Endothelial cell (in vitro differentiated cells): Measurements from ENCODE around the gene PLCB3. TPM values are rescaled to one million over a fixed set of nuclear protein-coding genes. Genes with fewer than 3 reads are reported as not detected.

ENCODE experiments used
- DNase-seq: peaks from one replicate; pipeline ENCODE4 v3.0.0; 2021; ENCODE audit warnings: low spot score
- H3K27ac Mint-ChIP-seq: one replicate; pipeline ENCODE4 v1.8.0; 2021; ENCODE audit warnings: mixed read lengths, inconsistent platforms; ENCODE audit not compliant: unreplicated experiment
- H3K27me3 Mint-ChIP-seq: one replicate; pipeline ENCODE4 v1.8.0; 2021; ENCODE audit warnings: mild to moderate bottlenecking, moderate library complexity, mixed read lengths, inconsistent platforms; ENCODE audit not compliant: unreplicated experiment
- H3K36me3 Mint-ChIP-seq: one replicate; pipeline ENCODE4 v1.8.0; 2021; ENCODE audit warnings: mild to moderate bottlenecking, low read depth, mixed read lengths, inconsistent platforms; ENCODE audit not compliant: unreplicated experiment
- H3K4me1 Mint-ChIP-seq: one replicate; pipeline ENCODE4 v1.8.0; 2021; ENCODE audit warnings: mild to moderate bottlenecking, mixed read lengths, inconsistent platforms; ENCODE audit not compliant: unreplicated experiment
- H3K4me3 Mint-ChIP-seq: one replicate; pipeline ENCODE4 v1.8.0; 2021; ENCODE audit warnings: mild to moderate bottlenecking, mixed read lengths, inconsistent platforms; ENCODE audit not compliant: unreplicated experiment
- H3K9me3 Mint-ChIP-seq: one replicate; pipeline ENCODE4 v1.8.0; 2021; ENCODE audit warnings: mixed read lengths, inconsistent platforms; ENCODE audit not compliant: unreplicated experiment
- total RNA-seq: library from RNA; stranded (reverse); fragmentation: NEBNext Ultra II Directional; extraction: Animal tissue kit (Norgen Biotek cat#: 25700); gene quantifications from one replicate; pipeline ENCODE4 v1.2.1, GENCODE V29; 2021; ENCODE audit not compliant: unreplicated experiment
- TF ChIP-seq, protein P1 (sequence below): fragments of 200-600 bp; sonication (generic); IDR thresholded peaks from one replicate; pipeline ENCODE4 v1.5.0; 2021; ENCODE audit warnings: antibody characterized with exemption; ENCODE audit not compliant: unreplicated experiment

The PLCB3 gene
- total RNA-seq, 1 donor from 2014 or later: 51.0 TPM

DNA sequence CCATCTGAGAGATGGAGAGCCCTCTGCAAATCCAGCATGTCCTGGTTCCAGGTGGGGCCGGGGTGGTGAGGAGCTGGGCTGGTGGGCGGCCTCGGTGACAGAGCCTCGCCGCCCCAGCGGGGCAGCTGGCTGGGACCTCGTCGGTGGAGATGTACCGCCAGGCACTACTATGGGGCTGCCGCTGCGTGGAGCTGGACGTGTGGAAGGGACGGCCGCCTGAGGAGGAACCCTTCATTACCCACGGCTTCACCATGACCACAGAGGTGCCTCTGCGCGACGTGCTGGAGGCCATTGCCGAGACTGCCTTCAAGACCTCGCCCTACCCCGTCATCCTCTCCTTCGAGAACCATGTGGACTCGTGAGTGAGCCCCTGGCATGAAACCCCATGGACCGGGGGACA lies 7.0 kb downstream of the PLCB3 start:
- H3K36me3 Mint-ChIP-seq: peaks cover 20% of the 10 kb centered on the region
- no peak overlapping the region for H3K4me3 Mint-ChIP-seq
- H3K9me3 Mint-ChIP-seq: no peaks in the 10 kb centered on the region
- H3K4me1 Mint-ChIP-seq: peaks cover 11% of the 10 kb centered on the region
- no peak overlapping the region for H3K27ac Mint-ChIP-seq
- no peak for DNase-seq
- TF ChIP-seq, protein P1, sequence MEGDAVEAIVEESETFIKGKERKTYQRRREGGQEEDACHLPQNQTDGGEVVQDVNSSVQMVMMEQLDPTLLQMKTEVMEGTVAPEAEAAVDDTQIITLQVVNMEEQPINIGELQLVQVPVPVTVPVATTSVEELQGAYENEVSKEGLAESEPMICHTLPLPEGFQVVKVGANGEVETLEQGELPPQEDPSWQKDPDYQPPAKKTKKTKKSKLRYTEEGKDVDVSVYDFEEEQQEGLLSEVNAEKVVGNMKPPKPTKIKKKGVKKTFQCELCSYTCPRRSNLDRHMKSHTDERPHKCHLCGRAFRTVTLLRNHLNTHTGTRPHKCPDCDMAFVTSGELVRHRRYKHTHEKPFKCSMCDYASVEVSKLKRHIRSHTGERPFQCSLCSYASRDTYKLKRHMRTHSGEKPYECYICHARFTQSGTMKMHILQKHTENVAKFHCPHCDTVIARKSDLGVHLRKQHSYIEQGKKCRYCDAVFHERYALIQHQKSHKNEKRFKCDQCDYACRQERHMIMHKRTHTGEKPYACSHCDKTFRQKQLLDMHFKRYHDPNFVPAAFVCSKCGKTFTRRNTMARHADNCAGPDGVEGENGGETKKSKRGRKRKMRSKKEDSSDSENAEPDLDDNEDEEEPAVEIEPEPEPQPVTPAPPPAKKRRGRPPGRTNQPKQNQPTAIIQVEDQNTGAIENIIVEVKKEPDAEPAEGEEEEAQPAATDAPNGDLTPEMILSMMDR: no peak
- peaks cover 16% of the 10 kb centered on the region for H3K27me3 Mint-ChIP-seq

DNA sequence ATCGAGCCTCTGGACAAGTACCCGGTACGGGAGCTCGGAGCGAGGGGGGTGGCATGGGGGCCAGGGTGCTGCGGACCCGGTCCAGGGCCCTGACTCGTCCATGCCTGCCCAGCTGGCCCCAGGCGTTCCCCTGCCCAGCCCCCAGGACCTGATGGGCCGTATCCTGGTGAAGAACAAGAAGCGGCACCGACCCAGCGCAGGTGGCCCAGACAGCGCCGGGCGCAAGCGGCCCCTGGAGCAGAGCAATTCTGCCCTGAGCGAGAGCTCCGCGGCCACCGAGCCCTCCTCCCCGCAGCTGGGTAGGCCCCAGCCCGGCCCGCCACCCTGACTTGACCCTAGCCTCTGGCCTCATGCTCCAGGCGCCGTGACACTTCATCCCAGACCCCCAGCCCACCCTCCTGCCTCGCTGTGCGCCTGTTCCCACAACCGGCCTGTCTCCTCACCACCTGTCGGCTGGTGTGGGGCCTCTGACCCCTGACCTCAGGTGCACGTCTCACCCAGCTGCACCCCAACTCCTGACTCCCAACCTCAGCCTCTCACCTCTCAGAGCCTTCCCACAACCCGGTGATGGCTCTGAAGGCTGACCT lies 7.7 kb downstream of the PLCB3 start:
- Mint-ChIP-seq H3K4me3 (peak overlapping the region; percentile 71), H3K27me3 (peaks cover 12% of the 10 kb centered on the region), H3K27ac (no peak overlapping the region), H3K9me3 (no peaks in the 10 kb centered on the region), H3K4me1 (peaks cover 5% of the 10 kb centered on the region), H3K36me3 (peaks cover 20% of the 10 kb centered on the region)
- no peak for DNase-seq
- TF ChIP-seq, protein P1: no peak

DNA sequence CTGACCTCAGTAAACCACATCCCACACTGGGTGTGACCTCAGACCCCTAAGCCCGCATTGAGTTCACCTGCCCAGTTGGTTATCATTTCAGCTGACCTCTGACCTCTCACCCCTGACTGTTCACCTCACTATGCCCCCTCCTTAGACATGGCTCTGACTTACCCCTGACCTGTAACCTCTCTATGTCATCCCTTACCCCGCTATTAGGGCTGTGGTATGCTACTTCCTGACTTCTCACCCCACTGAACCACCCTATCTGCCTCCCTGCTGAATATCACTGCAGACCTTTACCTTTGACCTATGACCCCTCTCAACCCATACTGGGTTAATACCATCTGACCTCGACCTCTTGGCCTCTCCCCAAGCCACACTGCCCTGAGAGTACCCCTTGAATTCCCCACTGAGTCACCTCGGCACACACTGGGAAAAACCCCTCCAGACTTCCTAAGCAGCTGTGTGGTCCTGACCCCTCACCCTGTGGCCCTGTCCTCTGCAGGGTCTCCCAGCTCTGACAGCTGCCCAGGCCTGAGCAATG lies 8.3 kb downstream of the PLCB3 start:
- DNase-seq: no peak
- Mint-ChIP-seq H3K27me3 (peaks cover 13% of the 10 kb centered on the region), H3K36me3 (peaks cover 20% of the 10 kb centered on the region), H3K4me1 (peaks cover 4% of the 10 kb centered on the region), H3K27ac (no peak overlapping the region), H3K4me3 (peak overlapping the region; percentile 71), H3K9me3 (no peaks in the 10 kb centered on the region)
- TF ChIP-seq, protein P1: no peak

DNA sequence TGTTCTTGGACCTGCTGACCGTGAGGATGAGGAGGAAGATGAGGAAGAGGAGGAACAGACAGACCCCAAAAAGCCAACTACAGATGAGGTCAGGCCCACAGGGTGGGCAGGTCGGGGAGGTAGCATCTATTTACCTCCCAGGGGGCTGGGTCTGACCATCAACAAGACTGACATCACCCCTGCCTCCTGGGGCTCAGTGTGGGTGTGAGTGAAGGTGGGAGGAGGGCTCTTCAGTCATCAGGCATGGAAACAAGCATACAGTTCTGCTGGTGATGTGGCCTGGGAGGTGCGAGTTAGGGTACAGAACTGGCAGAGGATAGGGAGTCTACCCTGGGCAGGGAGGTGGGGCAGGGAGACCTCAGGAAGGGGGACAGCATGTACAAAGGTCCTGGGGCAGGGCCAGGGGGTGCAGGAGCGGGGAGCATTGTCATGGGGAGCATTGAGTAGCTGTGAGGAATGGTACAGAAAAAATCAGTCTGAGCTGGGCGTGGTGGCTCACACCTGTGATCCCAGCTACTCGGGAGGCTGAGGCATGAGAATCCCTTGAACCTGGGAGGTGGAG lies 8.9 kb downstream of the PLCB3 start:
- TF ChIP-seq, protein P1: no peak
- peaks cover 4% of the 10 kb centered on the region for H3K4me1 Mint-ChIP-seq

DNA sequence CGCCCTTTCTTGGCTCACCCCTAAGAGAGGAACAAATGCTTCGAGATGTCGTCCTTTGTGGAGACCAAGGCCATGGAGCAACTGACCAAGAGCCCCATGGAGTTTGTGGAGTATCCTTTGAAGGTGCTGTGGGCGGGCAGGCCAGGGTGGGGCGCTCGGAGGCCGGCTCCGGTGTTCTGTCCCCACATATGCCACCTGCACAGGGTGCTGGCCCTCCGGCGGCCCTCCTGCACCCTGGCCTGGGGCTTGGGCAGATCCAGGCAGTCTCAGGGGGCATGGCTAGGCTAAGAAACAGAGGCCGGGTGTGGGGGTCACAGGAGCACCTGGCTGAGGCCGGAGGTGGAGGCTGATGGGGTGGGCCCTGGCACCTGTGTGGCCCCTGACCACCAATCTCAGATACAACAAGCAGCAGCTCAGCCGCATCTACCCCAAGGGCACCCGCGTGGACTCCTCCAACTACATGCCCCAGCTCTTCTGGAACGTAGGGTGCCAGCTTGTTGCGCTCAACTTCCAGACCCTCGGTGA lies 10.3 kb downstream of the PLCB3 start:
- H3K36me3 Mint-ChIP-seq: peaks cover 23% of the 10 kb centered on the region

More for the DNA sequence above, 8.9 kb downstream of the PLCB3 start:
- H3K27me3 Mint-ChIP-seq: peaks cover 13% of the 10 kb centered on the region
- H3K4me3 Mint-ChIP-seq: peak overlapping the region; percentile 71
- peaks cover 18% of the 10 kb centered on the region for H3K36me3 Mint-ChIP-seq
- H3K27ac Mint-ChIP-seq: no peak overlapping the region
- DNase-seq: no peak
- no peaks in the 10 kb centered on the region for H3K9me3 Mint-ChIP-seq

More for the DNA sequence above, 10.3 kb downstream of the PLCB3 start:
- Mint-ChIP-seq H3K27ac (no peak overlapping the region), H3K4me1 (peaks cover 4% of the 10 kb centered on the region), H3K27me3 (peaks cover 16% of the 10 kb centered on the region), H3K4me3 (no peak overlapping the region), H3K9me3 (no peaks in the 10 kb centered on the region)
- TF ChIP-seq, protein P1: no peak
- no peak for DNase-seq
